GM18868 (cell line): ENCODE results near the gene C11orf16.
"Not testable (repeated sequence)": the region's sequence is repeated elsewhere in the genome, so short reads cannot be mapped to it uniquely, and the experiment has no call there.

Experiments
- ATAC-seq: cut with Tn5 transposase; IDR thresholded peaks from one replicate; pipeline ENCODE4 v1.9.1; 2021; ENCODE audit warnings: mild to moderate bottlenecking, moderate library complexity; ENCODE audit not compliant: unreplicated experiment

The C11orf16 gene

DNA sequence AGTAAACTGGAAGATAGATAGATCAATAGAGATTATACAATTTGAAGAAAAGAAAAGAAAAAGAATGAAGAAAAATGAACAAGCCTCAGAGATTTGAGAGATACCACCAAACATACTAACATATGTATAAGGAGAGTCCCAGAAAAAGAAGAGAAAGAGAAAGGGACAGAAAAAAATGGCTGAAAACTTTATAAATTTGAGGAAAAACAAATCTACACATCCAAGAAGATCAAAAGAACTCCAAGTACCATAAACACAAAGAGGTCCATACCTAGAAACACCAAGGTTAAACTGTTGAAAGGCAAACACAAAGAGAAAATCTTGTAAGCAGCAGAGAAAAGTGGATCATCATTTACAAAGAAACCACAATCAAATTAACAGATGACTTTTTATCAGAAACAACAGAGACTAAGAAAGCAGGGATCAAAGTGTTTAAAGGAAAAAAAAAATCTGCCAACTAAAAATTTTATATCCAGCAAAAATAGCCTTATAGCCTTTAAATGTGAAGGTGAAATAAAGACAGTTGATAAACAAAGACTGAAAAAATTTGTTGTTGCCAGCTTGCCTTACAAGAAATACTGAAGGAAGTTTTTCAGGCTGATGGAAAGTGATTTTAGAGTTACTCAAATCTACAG, 33.5 kb downstream of the C11orf16 start:
- ATAC-seq, result no peak

DNA sequence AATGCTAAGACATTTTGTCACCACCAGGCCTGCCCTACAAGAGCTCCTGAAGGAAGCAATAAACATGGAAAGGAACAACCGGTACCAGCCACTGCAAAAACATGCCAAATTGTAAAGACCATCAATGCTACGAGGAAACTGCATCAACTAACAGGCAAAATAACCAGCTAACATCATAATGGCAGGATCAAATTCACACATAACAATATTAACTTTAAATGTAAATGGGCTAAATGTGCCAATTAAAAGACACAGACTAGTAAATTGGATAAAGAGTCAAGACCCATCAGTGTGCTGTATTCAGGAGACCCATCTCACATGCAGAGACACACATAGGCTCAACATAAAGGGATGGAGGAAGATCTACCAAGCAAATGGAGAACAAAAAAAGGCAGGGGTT, 41.6 kb downstream of the C11orf16 start:
- not testable (repeated sequence) for ATAC-seq

DNA sequence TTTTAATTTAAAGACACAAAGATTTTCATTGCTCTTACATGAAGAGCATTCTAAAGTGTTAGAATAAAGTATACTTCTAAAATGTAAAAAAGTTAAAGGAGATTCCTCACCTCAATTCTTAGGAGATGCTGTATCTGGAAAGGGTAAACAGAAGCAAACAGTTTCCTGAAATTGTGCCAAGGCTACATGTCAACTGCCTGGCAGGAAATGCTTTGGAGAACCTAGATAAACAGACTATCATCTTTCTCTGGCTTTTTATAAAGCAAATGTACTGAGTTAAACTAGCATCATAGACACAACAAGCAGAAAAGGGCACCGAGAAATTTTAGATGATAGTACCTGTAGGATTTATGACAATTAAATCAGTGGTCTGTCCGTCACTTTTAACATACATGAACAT, 46.4 kb downstream of the C11orf16 start:
- no peak for ATAC-seq

DNA sequence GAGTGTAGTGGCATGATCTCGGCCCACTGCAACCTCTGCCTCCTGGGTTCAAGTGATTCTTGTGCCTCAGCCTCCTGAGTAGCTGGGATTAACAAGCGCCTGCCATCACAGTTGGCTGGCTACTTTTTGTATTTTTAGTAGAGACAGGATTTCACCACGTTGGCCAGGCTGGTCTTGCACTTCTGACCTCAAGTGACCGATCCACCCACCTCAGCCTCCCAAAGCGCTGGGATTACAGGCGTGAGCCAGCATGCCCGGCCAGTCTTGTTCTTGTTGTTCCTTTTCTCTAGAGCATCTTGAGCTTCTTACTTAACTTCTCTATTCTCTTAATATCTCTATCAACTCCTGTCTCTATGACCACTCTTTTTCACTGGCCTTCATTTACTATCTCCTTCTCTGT, 51.2 kb downstream of the C11orf16 start:
- ATAC-seq, result not testable (repeated sequence)

DNA sequence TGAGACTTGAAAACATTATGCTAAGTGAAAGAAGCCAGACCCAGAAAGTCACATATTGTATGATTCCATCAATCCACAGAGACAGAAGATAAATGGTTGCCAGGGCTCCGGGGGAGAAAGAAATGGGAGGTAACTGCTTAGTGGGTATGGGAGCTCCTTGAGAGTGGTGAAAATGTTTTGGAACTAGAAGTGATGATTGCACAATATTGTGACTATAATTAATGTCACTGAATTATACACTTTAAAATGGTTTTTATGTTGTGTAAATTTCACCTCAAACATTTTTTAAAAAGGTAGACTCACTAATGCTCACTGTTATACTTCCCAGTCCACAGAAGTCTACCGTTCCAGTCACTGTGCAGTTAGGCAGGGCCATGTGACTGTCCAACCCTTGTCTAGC, 54.0 kb downstream of the C11orf16 start:
- no peak for ATAC-seq

DNA sequence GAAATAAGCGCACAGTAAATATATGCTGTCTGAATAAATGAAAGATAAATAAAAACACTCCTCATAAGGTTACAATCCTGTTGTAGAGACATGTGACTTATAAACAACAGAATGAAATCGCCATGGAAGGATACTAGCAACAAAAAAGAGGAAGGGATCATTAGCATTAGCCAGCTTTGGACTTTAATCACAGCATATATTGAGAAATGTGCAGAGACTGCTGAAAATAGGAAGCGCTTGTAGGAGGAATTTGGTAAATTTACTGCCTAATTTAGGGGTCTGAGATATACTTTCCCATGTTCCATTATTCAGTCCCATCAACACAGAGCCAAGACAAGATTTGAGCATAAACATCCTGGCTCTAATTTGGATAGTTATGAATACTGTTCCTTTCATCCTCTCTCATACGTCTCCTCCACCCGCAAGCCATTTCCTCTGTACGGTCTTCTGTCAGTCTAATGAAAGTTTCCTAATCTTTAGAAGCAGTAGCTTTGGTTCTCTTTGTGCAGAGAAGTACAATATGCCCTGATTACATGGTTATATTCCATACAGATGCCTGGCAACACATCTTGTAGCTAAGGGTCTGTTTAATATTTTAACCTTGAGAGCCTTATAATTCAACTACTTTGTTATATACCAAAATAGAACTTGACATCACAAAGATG, 58.9 kb downstream of the C11orf16 start:
- ATAC-seq, result no peak

DNA sequence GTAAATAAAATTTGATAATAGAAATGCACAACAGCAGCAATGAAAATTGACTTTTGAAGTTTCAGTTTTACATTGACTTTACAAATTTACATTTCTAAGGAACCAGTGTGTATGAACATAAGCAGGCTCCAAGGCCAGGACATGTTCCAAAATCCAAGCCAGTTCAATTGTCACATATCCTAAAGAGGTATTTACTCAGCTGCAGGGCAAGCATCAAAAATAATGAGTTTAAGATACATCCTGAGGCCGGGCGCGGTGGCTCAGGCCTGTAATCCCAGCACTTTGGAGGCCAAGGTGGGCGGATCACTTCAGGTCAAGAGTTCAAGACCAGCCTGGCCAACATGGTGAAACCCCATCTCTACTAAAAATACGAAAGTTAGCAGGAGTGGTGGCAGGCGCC, 60.8 kb downstream of the C11orf16 start:
- no peak for ATAC-seq

DNA sequence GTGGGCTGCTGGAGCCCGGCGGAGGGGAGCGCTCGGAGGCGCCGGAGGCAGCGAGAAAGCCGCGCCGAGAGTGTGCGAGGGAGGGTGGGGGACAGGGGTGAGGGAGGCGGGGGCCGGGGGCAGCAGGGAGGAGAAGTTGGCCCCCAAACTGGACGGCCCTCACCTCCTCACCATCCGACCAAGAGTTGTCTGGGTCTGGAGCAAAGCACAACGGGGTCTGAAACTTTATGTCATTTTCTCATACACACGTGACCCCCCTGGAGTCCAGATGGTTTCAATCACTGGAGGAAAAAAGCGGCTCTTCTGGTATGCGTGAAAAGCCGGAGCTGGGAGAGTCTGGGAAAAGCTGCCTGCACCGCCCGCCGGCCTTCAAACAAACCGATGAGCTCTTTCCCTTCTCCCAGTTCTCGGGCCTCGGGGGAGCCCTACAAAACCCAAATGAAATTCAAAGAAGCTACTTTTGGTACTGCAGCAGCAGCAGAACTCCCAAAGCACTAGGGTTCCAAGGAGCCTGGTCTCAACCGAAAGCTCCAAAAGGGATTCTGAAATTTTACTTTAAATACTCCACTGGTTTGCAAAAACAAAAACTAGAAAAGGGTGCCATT, 61.5 kb downstream of the C11orf16 start:
- no peak for ATAC-seq

DNA sequence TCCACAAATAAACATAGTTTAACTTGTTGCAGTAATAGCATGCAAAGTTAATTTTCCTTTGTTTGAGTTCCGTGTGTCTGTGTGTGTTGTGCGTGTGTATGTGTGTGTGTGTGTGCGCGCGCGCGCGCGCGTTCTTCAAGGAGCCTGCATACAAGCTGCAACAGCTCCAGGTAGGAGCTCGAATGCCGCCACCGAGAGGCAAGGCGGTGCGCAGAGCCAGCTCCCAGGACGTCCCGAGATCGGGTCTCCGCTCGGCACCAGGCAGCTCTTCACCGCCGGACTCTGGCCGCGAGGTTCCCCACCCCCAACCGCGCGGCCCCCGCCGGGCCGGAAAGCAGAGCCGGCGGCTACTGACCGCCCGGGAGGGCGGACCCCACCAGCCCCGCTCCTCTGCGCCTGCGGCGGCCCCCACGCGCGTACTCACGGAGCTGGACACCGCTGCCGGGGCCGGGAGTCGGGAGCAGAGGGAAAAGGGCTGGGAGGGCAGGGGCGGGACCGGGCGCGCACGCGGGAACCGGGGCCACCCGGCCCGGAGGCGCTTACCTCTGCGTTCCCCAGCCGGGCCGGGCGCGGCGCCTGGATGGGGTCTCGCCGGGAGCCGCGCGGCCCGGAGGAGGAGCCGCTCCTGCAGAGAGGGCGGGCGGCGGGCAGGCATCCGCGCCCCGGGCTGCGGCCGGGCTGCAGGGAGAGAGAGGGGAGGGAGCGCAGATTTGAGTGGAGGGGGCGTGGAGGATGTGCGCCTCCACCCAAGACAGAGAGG, 62.2 kb downstream of the C11orf16 start:
- ATAC-seq, result no peak
